HCT116 (cell line): ENCODE measurements around the gene SPRR1A. TPM values are rescaled to one million over a fixed set of nuclear protein-coding genes. Genes with fewer than 3 reads are reported as not detected.

ENCODE experiments used
- ATAC-seq: fragments of 200-7000 bp; cut with Tn5 transposase; 2 replicates; pipeline ENCODE4 v1.9.1; 2020; ENCODE audit warnings: mild to moderate bottlenecking, moderate library complexity
- BruUV-seq: library from RNA; stranded (reverse); fragments of 400-500 nt; replicated peaks from 2 replicates; lab custom pipeline; 2021; lab: Mats Ljungman, UMichigan
- CTCF ChIA-PET: fragments of 300-600 bp; sonication (Branson Sonifier 250); formaldehyde crosslinking; loops from one replicate; lab custom pipeline; 2021; ENCODE audit warnings: antibody characterized with exemption; lab: Charles Lee
- POLR2A ChIA-PET: fragments of 300-600, 350-600 bp; sonication (Branson Sonifier 250); formaldehyde crosslinking; loops from one replicate; lab custom pipeline; 2021; ENCODE audit warnings: antibody characterized with exemption; lab: Charles Lee
- RAD21 ChIA-PET, 2 experiments: fragments of 300-600 bp; sonication (Branson Sonifier 250); formaldehyde crosslinking; loops; one replicate each; lab custom pipeline; 2023; ENCODE audit warnings: low total read pairs in 2 of 2; ENCODE audit not compliant: uncharacterized antibody in 2 of 2, unreplicated experiment in 2 of 2, low non-redundant PET in 1 of 2; lab: Charles Lee
- DNase-seq: peaks from one replicate; pipeline ENCODE4 v3.0.0-alpha.2; 2010; ENCODE audit warnings: low read depth, low spot score
- H2AFZ ChIP-seq: fragments of 200-600 bp; shearing (Covaris generic), sonication (generic); 2 replicates; pipeline ENCODE4 v1.6.1; 2017; ENCODE audit warnings: low read depth, mixed run types, mixed read lengths, antibody characterized with exemption, low read length; ENCODE audit not compliant: poor library complexity, severe bottlenecking
- H3K27ac ChIP-seq: 2 replicates; pipeline ENCODE4 v1.5.1; 2012; ENCODE audit warnings: low read depth, low read length
- H3K27me3 ChIP-seq: fragments of 200-600 bp; sonication (generic); 2 replicates; pipeline ENCODE4 v1.6.1; 2016; ENCODE audit warnings: mixed run types, low read length, mixed read lengths; ENCODE audit not compliant: insufficient read depth
- H3K36me3 ChIP-seq, 2 experiments: fragments of 200-500 bp in 1 of 2; fragments of 200-600 bp in 1 of 2; sonication (Bioruptor generic) in 1 of 2; sonication (generic) in 1 of 2; 2 replicates each; pipeline versions ENCODE4 v1.5.1 to v1.6.1; 2014 to 2016; ENCODE audit warnings: low read length in 2 of 2, inconsistent platforms in 1 of 2, mixed read lengths in 1 of 2, mixed run types in 1 of 2; ENCODE audit not compliant: insufficient read depth in 2 of 2, control insufficient read depth in 1 of 2
- H3K4me1 ChIP-seq, 2 experiments: fragments of 200-600 bp in 1 of 2; sonication (generic) in 1 of 2; 2 replicates each; pipeline versions ENCODE4 v1.5.1 to v1.6.1; 2012 to 2017; ENCODE audit warnings: low read length in 2 of 2, inconsistent platforms in 1 of 2, mild to moderate bottlenecking in 1 of 2, mixed read lengths in 1 of 2, mixed run types in 1 of 2, moderate library complexity in 1 of 2; ENCODE audit not compliant: insufficient read depth in 2 of 2, control insufficient read depth in 1 of 2
- H3K4me2 ChIP-seq: fragments of 200-600 bp; sonication (generic); 2 replicates; pipeline ENCODE4 v1.6.1; 2017; ENCODE audit warnings: mixed run types, low read length, mixed read lengths
- H3K4me3 ChIP-seq, 2 experiments: fragments of 200-600 bp in 1 of 2; sonication (generic) in 1 of 2; replicated peaks in 1 of 2; 2 replicates each; pipeline ENCODE4 v1.5.1; 2011 to 2016; ENCODE audit warnings: low read length in 2 of 2, control low read depth in 1 of 2, low read depth in 1 of 2, mild to moderate bottlenecking in 1 of 2, mixed read lengths in 1 of 2, mixed run types in 1 of 2
- H3K79me2 ChIP-seq: fragments of 200-600 bp; sonication (generic); 2 replicates; pipeline ENCODE4 v1.6.1; 2017; ENCODE audit warnings: mild to moderate bottlenecking, mixed run types, low read length, moderate library complexity, mixed read lengths; ENCODE audit not compliant: insufficient read depth
- H3K9ac ChIP-seq: fragments of 200-600 bp; sonication (generic); 2 replicates; pipeline ENCODE4 v1.6.1; 2016; ENCODE audit warnings: low read length, mixed read lengths
- H3K9me2 ChIP-seq: fragments of 200-600 bp; sonication (generic), shearing (Covaris generic); 2 replicates; pipeline ENCODE4 v1.6.1; 2017; ENCODE audit warnings: mixed run types, mild to moderate bottlenecking, moderate library complexity; ENCODE audit not compliant: insufficient read depth
- H3K9me3 ChIP-seq, 2 experiments: fragments of 200-500 bp in 1 of 2; fragments of 200-600 bp in 1 of 2; sonication (Bioruptor generic) in 1 of 2; sonication (generic) in 1 of 2; 2 replicates each; pipeline ENCODE4 v1.6.1; 2014 to 2017; ENCODE audit warnings: low read length in 2 of 2, mixed read lengths in 2 of 2, inconsistent platforms in 1 of 2, low read depth in 1 of 2, mild to moderate bottlenecking in 1 of 2, mixed run types in 1 of 2, moderate library complexity in 1 of 2; ENCODE audit not compliant: control insufficient read depth in 1 of 2, insufficient read depth in 1 of 2
- H4K20me1 ChIP-seq: fragments of 200-600 bp; sonication (generic), shearing (Covaris generic); 2 replicates; pipeline ENCODE4 v1.6.1; 2017; ENCODE audit warnings: mixed run types, mild to moderate bottlenecking, moderate library complexity; ENCODE audit not compliant: insufficient read depth
- CBX3 ChIP-seq: IDR thresholded peaks from 2 replicates; pipeline ENCODE4 v1.6.1; 2012; ENCODE audit warnings: low read depth
- CEBPB ChIP-seq: IDR thresholded peaks from 2 replicates; pipeline ENCODE4 v1.6.1; 2012; ENCODE audit warnings: low read depth
- EGR1 ChIP-seq: IDR thresholded peaks from 2 replicates; pipeline ENCODE4 v1.6.1; 2012; ENCODE audit warnings: low read depth
- EZH2 ChIP-seq: fragments of 200-600 bp; sonication (generic); IDR thresholded peaks from 2 replicates; pipeline ENCODE4 v1.6.1; 2017; ENCODE audit warnings: antibody characterized with exemption, mixed run types
- EZH2phosphoT487 ChIP-seq: fragments of 200-600 bp; IDR thresholded peaks from 2 replicates; pipeline ENCODE4 v1.6.1; 2018; ENCODE audit warnings: antibody characterized with exemption, borderline replicate concordance
- FOSL1 ChIP-seq: IDR thresholded peaks from 2 replicates; pipeline ENCODE4 v1.6.1; 2012; ENCODE audit warnings: low read depth
- POLR2AphosphoS5 ChIP-seq: IDR thresholded peaks from 2 replicates; pipeline ENCODE4 v1.6.1; 2011; ENCODE audit warnings: mild to moderate bottlenecking, low read depth, low read length, moderate library complexity
- RAD21 ChIP-seq: IDR thresholded peaks from 2 replicates; pipeline ENCODE4 v1.6.1; 2012; ENCODE audit warnings: low read depth, mild to moderate bottlenecking
- SP1 ChIP-seq: IDR thresholded peaks from 2 replicates; pipeline ENCODE4 v1.6.1; 2012; ENCODE audit warnings: low read depth
- SRF ChIP-seq: IDR thresholded peaks from 2 replicates; pipeline ENCODE4 v1.6.1; 2012; ENCODE audit warnings: low read depth
- TCF7L2 ChIP-seq: IDR thresholded peaks from 2 replicates; pipeline ENCODE4 v1.7.0; 2011; ENCODE audit warnings: borderline replicate concordance, inconsistent platforms; ENCODE audit not compliant: insufficient read depth, insufficient read length; ENCODE audit errors: extremely low read depth
- YY1 ChIP-seq: IDR thresholded peaks from 2 replicates; pipeline ENCODE4 v1.6.1; 2011; ENCODE audit warnings: low read length, low read depth, moderate library complexity, mild to moderate bottlenecking; ENCODE audit not compliant: insufficient replicate concordance; ENCODE audit errors: extremely low read depth
- ZFX ChIP-seq: fragments of 450-650 bp; IDR thresholded peaks from 2 replicates; pipeline ENCODE4 v1.6.1; 2017
- ZNF274 ChIP-seq: fragments of 200-500 bp; sonication (Bioruptor generic); IDR thresholded peaks from 2 replicates; pipeline ENCODE4 v1.6.1; 2014; ENCODE audit warnings: mild to moderate bottlenecking, low read depth, low read length, inconsistent platforms
- intact Hi-C: fragments of 100-400 bp; cut with micrococcal nuclease; formaldehyde crosslinking; loops from 2 replicates; pipeline ENCODE4 v1.10.0; 2022
- total RNA-seq: library from RNA; stranded (reverse); gene quantifications from one replicate; pipeline ENCODE4 v1.2.1, GENCODE V29; 2021; ENCODE audit not compliant: unreplicated experiment
- TF ChIP-seq, protein P1 (sequence below): IDR thresholded peaks from 2 replicates; pipeline ENCODE4 v1.6.1; 2011; ENCODE audit warnings: mild to moderate bottlenecking, low read length, moderate library complexity; ENCODE audit not compliant: insufficient replicate concordance; ENCODE audit errors: extremely low read depth
- TF ChIP-seq, protein P2 (sequence below): IDR thresholded peaks from 2 replicates; pipeline ENCODE4 v1.6.1; 2012
- TF ChIP-seq, protein P3 (sequence below), 3 experiments: fragments of 200-600 bp in 1 of 3; sonication (generic) in 1 of 3; IDR thresholded peaks in 2 of 3; conservative IDR thresholded peaks in 1 of 3; 2 replicates each; pipeline ENCODE4 v1.5.1; 2012 to 2017; ENCODE audit warnings: low read depth in 2 of 3, low read length in 2 of 3, antibody characterized with exemption in 1 of 3, borderline replicate concordance in 1 of 3, control low read depth in 1 of 3, mild to moderate bottlenecking in 1 of 3, mixed read lengths in 1 of 3, mixed run types in 1 of 3, moderate library complexity in 1 of 3; ENCODE audit not compliant: insufficient read depth in 1 of 3

The SPRR1A gene
- total RNA-seq, 1 experiment from 2014 or later: not detected

DNA sequence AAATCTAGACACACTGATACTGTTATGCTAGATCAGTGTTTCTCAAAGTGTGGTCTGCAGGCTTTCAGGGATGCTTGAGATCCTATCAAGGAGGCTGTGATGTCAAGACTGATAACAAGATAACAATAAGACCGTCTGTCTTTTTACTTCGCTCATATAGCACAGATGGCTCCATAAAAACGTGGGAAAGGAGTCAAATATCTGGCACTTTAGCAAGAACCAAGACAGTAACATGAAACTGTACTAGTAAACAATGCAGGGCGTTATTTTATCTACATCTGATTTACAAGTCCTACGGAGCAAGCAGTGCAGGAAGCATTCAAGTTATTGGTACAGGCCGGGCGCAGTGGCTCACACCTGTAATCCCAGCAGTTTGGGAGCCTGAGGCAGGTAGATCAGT, 14.0 kb downstream of the SPRR1A start:
- ChIA-PET POLR2A (no interaction called here), RAD21 (no interaction called here), CTCF (no interaction called here)
- H3K79me2 ChIP-seq: no peaks in the 10 kb centered on the region
- H3K9ac ChIP-seq: no peak overlapping the region
- H3K4me2 ChIP-seq: no peak overlapping the region
- no peaks in the 10 kb centered on the region for H3K9me2 ChIP-seq
- ATAC-seq: no peak
- peaks cover 0 to 10% of the 10 kb centered on the region in 2 experiments; a peak in 1 of 4 replicates for H3K4me1 ChIP-seq
- H3K27ac ChIP-seq: no peak overlapping the region
- H3K36me3 ChIP-seq: no peaks in the 10 kb centered on the region
- no peak overlapping the region for H3K4me3 ChIP-seq
- no TSS peak for BruUV-seq
- intact Hi-C loops: no loop called here
- H4K20me1 ChIP-seq: no peaks in the 10 kb centered on the region
- peaks cover 26% of the 10 kb centered on the region; the same call in 1 of the 2 replicates for H3K27me3 ChIP-seq
- no peak for TF ChIP-seq SP1
- TF ChIP-seq ZFX: no peak
- no peak for TF ChIP-seq YY1
- no peak for TF ChIP-seq POLR2AphosphoS5
- TF ChIP-seq EZH2phosphoT487: no peak
- TF ChIP-seq CBX3: no peak
- TF ChIP-seq, protein P1, sequence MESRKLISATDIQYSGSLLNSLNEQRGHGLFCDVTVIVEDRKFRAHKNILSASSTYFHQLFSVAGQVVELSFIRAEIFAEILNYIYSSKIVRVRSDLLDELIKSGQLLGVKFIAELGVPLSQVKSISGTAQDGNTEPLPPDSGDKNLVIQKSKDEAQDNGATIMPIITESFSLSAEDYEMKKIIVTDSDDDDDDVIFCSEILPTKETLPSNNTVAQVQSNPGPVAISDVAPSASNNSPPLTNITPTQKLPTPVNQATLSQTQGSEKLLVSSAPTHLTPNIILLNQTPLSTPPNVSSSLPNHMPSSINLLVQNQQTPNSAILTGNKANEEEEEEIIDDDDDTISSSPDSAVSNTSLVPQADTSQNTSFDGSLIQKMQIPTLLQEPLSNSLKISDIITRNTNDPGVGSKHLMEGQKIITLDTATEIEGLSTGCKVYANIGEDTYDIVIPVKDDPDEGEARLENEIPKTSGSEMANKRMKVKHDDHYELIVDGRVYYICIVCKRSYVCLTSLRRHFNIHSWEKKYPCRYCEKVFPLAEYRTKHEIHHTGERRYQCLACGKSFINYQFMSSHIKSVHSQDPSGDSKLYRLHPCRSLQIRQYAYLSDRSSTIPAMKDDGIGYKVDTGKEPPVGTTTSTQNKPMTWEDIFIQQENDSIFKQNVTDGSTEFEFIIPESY: no peak
- TF ChIP-seq FOSL1: no peak
- TF ChIP-seq EZH2: no peak
- TF ChIP-seq, protein P2, sequence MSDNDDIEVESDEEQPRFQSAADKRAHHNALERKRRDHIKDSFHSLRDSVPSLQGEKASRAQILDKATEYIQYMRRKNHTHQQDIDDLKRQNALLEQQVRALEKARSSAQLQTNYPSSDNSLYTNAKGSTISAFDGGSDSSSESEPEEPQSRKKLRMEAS: no peak
- TF ChIP-seq, protein P3, sequence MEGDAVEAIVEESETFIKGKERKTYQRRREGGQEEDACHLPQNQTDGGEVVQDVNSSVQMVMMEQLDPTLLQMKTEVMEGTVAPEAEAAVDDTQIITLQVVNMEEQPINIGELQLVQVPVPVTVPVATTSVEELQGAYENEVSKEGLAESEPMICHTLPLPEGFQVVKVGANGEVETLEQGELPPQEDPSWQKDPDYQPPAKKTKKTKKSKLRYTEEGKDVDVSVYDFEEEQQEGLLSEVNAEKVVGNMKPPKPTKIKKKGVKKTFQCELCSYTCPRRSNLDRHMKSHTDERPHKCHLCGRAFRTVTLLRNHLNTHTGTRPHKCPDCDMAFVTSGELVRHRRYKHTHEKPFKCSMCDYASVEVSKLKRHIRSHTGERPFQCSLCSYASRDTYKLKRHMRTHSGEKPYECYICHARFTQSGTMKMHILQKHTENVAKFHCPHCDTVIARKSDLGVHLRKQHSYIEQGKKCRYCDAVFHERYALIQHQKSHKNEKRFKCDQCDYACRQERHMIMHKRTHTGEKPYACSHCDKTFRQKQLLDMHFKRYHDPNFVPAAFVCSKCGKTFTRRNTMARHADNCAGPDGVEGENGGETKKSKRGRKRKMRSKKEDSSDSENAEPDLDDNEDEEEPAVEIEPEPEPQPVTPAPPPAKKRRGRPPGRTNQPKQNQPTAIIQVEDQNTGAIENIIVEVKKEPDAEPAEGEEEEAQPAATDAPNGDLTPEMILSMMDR (IDR thresholded peaks at IDR 0.05 in 2 of 3, conservative IDR thresholded peaks at IDR 0.05 in 1 of 3; ENCODE audit: borderline replicate concordance in 1 of 3, insufficient read depth in 1 of 3, low read depth in 2 of 3, low read length in 2 of 3): no peak
- TF ChIP-seq ZNF274: no peak
- TF ChIP-seq SRF: no peak
- TF ChIP-seq TCF7L2: no peak
- TF ChIP-seq RAD21: no peak
- TF ChIP-seq EGR1: no peak
- no peak for TF ChIP-seq CEBPB
- TF ChIP-seq, all 23 proteins: peak for 0
- H2AFZ ChIP-seq: no peak overlapping the region
- H3K9me3 ChIP-seq: no peaks in the 10 kb centered on the region
- no peak for DNase-seq
